PC-9 (cell line): Measurements from ENCODE around the gene EIF4E. TPM values are rescaled to one million over a fixed set of nuclear protein-coding genes. Genes with fewer than 3 reads are reported as not detected.
A peak's percentile ranks its signal among the peaks of the same experiment; 100 is the strongest.
"Not testable (repeated sequence)": the region's sequence is repeated elsewhere in the genome, so short reads cannot be mapped to it uniquely, and the experiment has no call there.

ENCODE experiments used
- BruUV-seq: library from RNA; stranded (reverse); fragments of 400-500 nt; replicated peaks from 2 replicates; lab custom pipeline; 2021; lab: Mats Ljungman, UMichigan
- CTCF ChIA-PET: fragments of 300-600 bp; sonication (Branson Sonifier 250); formaldehyde crosslinking; loops from one replicate; lab custom pipeline; 2022; ENCODE audit warnings: antibody characterized with exemption; lab: Charles Lee
- POLR2A ChIA-PET: fragments of 300-600 bp; sonication (Branson Sonifier 250); formaldehyde crosslinking; loops from one replicate; lab custom pipeline; 2022; ENCODE audit warnings: antibody characterized with exemption; ENCODE audit not compliant: unreplicated experiment; lab: Charles Lee
- DNase-seq, 2 experiments: peaks; one replicate each; pipeline versions ENCODE4 v3.0.0 to v3.0.0-alpha.2; 2015 to 2022; ENCODE audit warnings: mixed read lengths in 1 of 2
- H2AFZ ChIP-seq: fragments of 200-600 bp; sonication (generic); 2 replicates; pipeline ENCODE4 v1.8.1; 2017; ENCODE audit warnings: antibody characterized with exemption
- H3F3A ChIP-seq: fragments of 200-600 bp; sonication (generic); 2 replicates; pipeline ENCODE4 v1.8.1; 2017; ENCODE audit warnings: antibody characterized with exemption, mild to moderate bottlenecking, low read depth; ENCODE audit not compliant: insufficient read depth
- H3K27ac ChIP-seq: fragments of 200-600 bp; sonication (generic); 2 replicates; pipeline ENCODE4 v1.6.1; 2016; ENCODE audit warnings: mixed run types
- H3K27me3 ChIP-seq: fragments of 200-600 bp; sonication (generic); 2 replicates; pipeline ENCODE4 v1.6.1; 2016; ENCODE audit warnings: low read depth, mixed run types; ENCODE audit not compliant: insufficient read depth
- H3K36me3 ChIP-seq: fragments of 200-600 bp; sonication (generic); 2 replicates; pipeline ENCODE4 v1.6.1; 2016; ENCODE audit warnings: low read depth, mixed run types
- H3K4me1 ChIP-seq: fragments of 200-600 bp; sonication (generic); replicated peaks from 2 replicates; pipeline ENCODE4 v1.6.1; 2016; ENCODE audit warnings: mixed run types; ENCODE audit not compliant: insufficient read depth
- H3K4me2 ChIP-seq: fragments of 200-600 bp; sonication (generic); 2 replicates; pipeline ENCODE4 v1.6.1; 2017; ENCODE audit warnings: mixed run types
- H3K4me3 ChIP-seq: fragments of 200-600 bp; sonication (generic); 2 replicates; pipeline ENCODE4 v1.6.1; 2016; ENCODE audit warnings: mixed run types
- H3K79me2 ChIP-seq: fragments of 200-600 bp; sonication (generic); 2 replicates; pipeline ENCODE4 v1.6.1; 2017; ENCODE audit warnings: low read depth, mixed run types
- H3K9me2 ChIP-seq: fragments of 200-600 bp; sonication (generic); 2 replicates; pipeline ENCODE4 v1.8.1; 2017; ENCODE audit warnings: mild to moderate bottlenecking; ENCODE audit not compliant: insufficient read depth
- H3K9me3 ChIP-seq: fragments of 200-600 bp; sonication (generic); 2 replicates; pipeline ENCODE4 v1.8.1; 2016; ENCODE audit warnings: low read depth; ENCODE audit not compliant: insufficient read depth
- H4K20me1 ChIP-seq: fragments of 200-600 bp; sonication (generic); 2 replicates; pipeline ENCODE4 v1.8.1; 2017; ENCODE audit not compliant: insufficient read depth
- CTCF ChIP-seq: fragments of 200-600 bp; sonication (generic); conservative IDR thresholded peaks from 2 replicates; pipeline ENCODE4 v1.6.1; 2017; ENCODE audit warnings: mixed run types, antibody characterized with exemption, mild to moderate bottlenecking, moderate library complexity
- EZH2 ChIP-seq: fragments of 200-600 bp; sonication (generic); IDR thresholded peaks from 2 replicates; pipeline ENCODE4 v1.8.0; 2017; ENCODE audit warnings: antibody characterized with exemption, low read depth
- intact Hi-C: fragments of 100-400 bp; cut with micrococcal nuclease; formaldehyde crosslinking; loops from one replicate; pipeline ENCODE4 v1.10.0; 2022; ENCODE audit not compliant: unreplicated experiment
- total RNA-seq: library from RNA; stranded (reverse); gene quantifications from 2 replicates; pipeline ENCODE4 v1.2.3, GENCODE V29; 2021

Gene EIF4E
- total RNA-seq, 1 experiment from 2014 or later, result 59.6 TPM

GRCh38 chr4:98930311-98930865 is 1.5 kb upstream of the EIF4E start:
- Histone ChIP-seq H3K27ac (peak overlapping the region; percentile 95), H3K9me3 (no peaks in the 10 kb centered on the region; the same call in 1 of the 2 replicates), H3K9me2 (no peaks in the 10 kb centered on the region), H3F3A (peaks cover 16% of the 10 kb centered on the region), H3K4me2 (peak overlapping the region; percentile 93), H3K4me1 (peaks cover 31% of the 10 kb centered on the region), H3K36me3 (0 out of 2 replicates have a peak, but pooled peaks cover 6% of the 10 kb centered on the region), H4K20me1 (peaks cover 25% of the 10 kb centered on the region), H3K27me3 (no peaks in the 10 kb centered on the region), H3K4me3 (peak overlapping the region; percentile 90; the same call in 1 of the 2 replicates), H2AFZ (0 out of 2 replicates have a peak overlapping the region, but pooled peaks have one; percentile 7), H3K79me2 (peaks cover 35% of the 10 kb centered on the region)
- no TSS peak for BruUV-seq
- TF ChIP-seq CTCF, result no peak
- TF ChIP-seq EZH2, result no peak
- ChIA-PET POLR2A (interaction anchor here (0.5 kb wide), 1 partner anchor 371 kb away, joined by 3 read pairs; no protein-coding TSS in a partner anchor), CTCF (no interaction called here)
- no peak for DNase-seq
- intact Hi-C loops, result loop anchor here (5.0 kb wide), 1 partner anchor 517 kb away; no protein-coding TSS in a partner anchor

GRCh38 chr4:98929341-98930267 is 671 bp upstream of the EIF4E start:
- peaks cover 43% of the 10 kb centered on the region for H3K79me2 ChIP-seq
- H3K27ac ChIP-seq, result peak overlapping the region; percentile 95
- BruUV-seq, result TSS peak; percentile 91
- peak overlapping the region; percentile 96 for H2AFZ ChIP-seq
- peaks cover 26% of the 10 kb centered on the region for H3K4me1 ChIP-seq
- DNase-seq, result peak; percentile 66 to 99
- ChIA-PET CTCF (interaction anchor here (0.7 to 1.7 kb wide), 3 partner anchors 11 to 586 kb away, joined by 3 to 10 read pairs (median 3); partner anchors contain the start of gene METAP1), POLR2A (interaction anchor here (0.7 kb wide), 3 partner anchors 159 to 787 kb away, joined by 13 to 49 read pairs (median 33); no protein-coding TSS in a partner anchor)
- 0 out of 2 replicates have a peak, but pooled peaks cover 6% of the 10 kb centered on the region for H3K36me3 ChIP-seq
- no peaks in the 10 kb centered on the region for H3K27me3 ChIP-seq
- TF ChIP-seq CTCF, result no peak
- no peak for TF ChIP-seq EZH2
- H3F3A ChIP-seq, result peaks cover 16% of the 10 kb centered on the region
- H3K4me2 ChIP-seq, result peak overlapping the region; percentile 93
- no peaks in the 10 kb centered on the region; the same call in 1 of the 2 replicates for H3K9me3 ChIP-seq
- peaks cover 33% of the 10 kb centered on the region for H4K20me1 ChIP-seq
- no peaks in the 10 kb centered on the region for H3K9me2 ChIP-seq
- intact Hi-C loops, result loop anchor here (1.0 to 5.0 kb wide), 3 partner anchors 66 to 518 kb away; partner anchors contain the start of gene METAP1
- H3K4me3 ChIP-seq, result peak overlapping the region; percentile 90

DNA sequence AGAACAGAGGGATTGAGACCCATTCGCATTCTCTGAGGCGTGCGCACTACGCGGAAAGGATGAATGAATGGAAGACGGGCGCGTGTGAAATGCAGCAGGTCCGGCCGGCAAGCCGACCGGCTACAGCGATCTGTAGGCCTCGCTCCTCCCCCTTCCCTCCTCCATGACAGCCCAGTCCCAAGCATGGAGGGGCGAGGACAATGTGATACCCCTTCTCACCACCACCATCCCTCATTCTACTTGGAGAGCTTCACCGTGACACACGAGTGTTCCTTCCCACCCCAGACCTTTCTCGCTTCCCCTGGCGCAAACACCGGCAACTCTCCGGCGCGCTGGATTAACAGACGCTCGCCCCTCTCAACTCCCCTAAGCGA is 815 bp downstream of the EIF4E start:
- H3K36me3 ChIP-seq, result 0 out of 2 replicates have a peak, but pooled peaks cover 6% of the 10 kb centered on the region
- H3F3A ChIP-seq, result peaks cover 16% of the 10 kb centered on the region
- no peaks in the 10 kb centered on the region for H3K9me2 ChIP-seq
- BruUV-seq, result no TSS peak
- ChIA-PET POLR2A (interaction anchor here (0.6 kb wide), 1 partner anchor 65 kb away, joined by 5 read pairs; no protein-coding TSS in a partner anchor), CTCF (interaction anchor here (1.7 kb wide), 1 partner anchor 67 kb away, joined by 3 read pairs; the partner anchor contains the start of gene METAP1)
- peak overlapping the region; percentile 96 for H3K4me3 ChIP-seq
- peaks cover 48% of the 10 kb centered on the region for H4K20me1 ChIP-seq
- peak; percentile 52 to 69 for DNase-seq
- H3K4me1 ChIP-seq, result peaks cover 17% of the 10 kb centered on the region
- H3K9me3 ChIP-seq, result no peaks in the 10 kb centered on the region; the same call in 1 of the 2 replicates
- TF ChIP-seq EZH2, result no peak
- TF ChIP-seq CTCF, result no peak
- peak overlapping the region; percentile 88 for H2AFZ ChIP-seq
- peaks cover 58% of the 10 kb centered on the region for H3K79me2 ChIP-seq
- intact Hi-C loops, result loop anchor here (1.0 to 2.0 kb wide), 2 partner anchors 270 to 461 kb away; partner anchors contain the start of gene TSPAN5
- no peaks in the 10 kb centered on the region for H3K27me3 ChIP-seq
- H3K4me2 ChIP-seq, result peak overlapping the region; percentile 92
- H3K27ac ChIP-seq, result peak overlapping the region; percentile 80

GRCh38 chr4:98926257-98926656 is 2.7 kb downstream of the EIF4E start:
- H3K4me2 ChIP-seq, CTCF ChIA-PET, H3K27ac ChIP-seq: not testable (repeated sequence)

More at GRCh38 chr4:98926257-98926656, 2.7 kb downstream of the EIF4E start:
- Histone ChIP-seq H3K4me1 (peaks cover 17% of the 10 kb centered on the region), H3F3A (peaks cover 23% of the 10 kb centered on the region), H3K79me2 (peaks cover 77% of the 10 kb centered on the region), H4K20me1 (peaks cover 55% of the 10 kb centered on the region), H3K36me3 (0 out of 2 replicates have a peak, but pooled peaks cover 14% of the 10 kb centered on the region)
- DNase-seq, H2AFZ ChIP-seq, H3K9me2 ChIP-seq, H3K27me3 ChIP-seq, BruUV-seq, H3K9me3 ChIP-seq, intact Hi-C loops, H3K4me3 ChIP-seq, POLR2A ChIA-PET: not testable (repeated sequence)
